GM12865 (cell line): Measurements from ENCODE around the gene VSIR.

ENCODE experiments used
- DNase-seq: peaks from one replicate; pipeline ENCODE4 v3.0.0; 2010; ENCODE audit warnings: low read depth
- H3K4me3 ChIP-seq: 2 replicates; pipeline ENCODE4 v1.5.1; 2011; ENCODE audit warnings: mild to moderate bottlenecking, low read depth, low read length, control low read depth
- CTCF ChIP-seq: IDR thresholded peaks from 2 replicates; pipeline ENCODE4 v1.5.1; 2011; ENCODE audit warnings: low read length, control low read depth, low read depth, inconsistent platforms; ENCODE audit not compliant: insufficient read depth; ENCODE audit errors: missing control alignments

Gene VSIR

DNA sequence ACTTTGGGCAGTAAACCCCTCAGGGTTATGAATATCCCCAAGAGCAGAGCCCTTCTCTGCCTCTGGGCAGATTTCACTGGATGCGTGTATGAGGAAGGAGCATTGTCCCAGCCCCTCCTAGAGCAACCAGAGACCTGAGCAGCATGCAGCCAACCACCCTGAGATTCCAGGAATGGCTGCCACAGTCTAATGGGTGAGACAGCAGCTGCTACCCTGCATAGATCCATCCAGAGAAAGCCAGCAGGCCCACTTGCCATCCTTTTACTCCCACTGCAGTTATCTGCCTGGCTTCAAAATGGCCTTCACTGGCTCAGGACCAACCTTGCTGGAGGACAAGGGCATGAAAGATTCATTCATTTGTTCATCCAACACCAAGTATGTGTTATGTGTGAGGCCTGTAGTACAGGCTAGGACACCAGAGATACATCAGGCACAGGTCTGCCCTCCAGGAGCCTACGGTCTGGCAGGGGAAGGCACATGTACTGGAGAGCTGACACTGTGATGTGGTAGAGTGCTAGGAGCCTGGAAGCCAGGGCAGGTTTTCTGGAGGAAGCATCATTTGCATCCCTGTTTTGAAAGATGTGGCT lies 27.6 kb downstream of the VSIR start:
- H3K4me3 ChIP-seq: no peak overlapping the region
- no peak for DNase-seq
- no peak for TF ChIP-seq CTCF

DNA sequence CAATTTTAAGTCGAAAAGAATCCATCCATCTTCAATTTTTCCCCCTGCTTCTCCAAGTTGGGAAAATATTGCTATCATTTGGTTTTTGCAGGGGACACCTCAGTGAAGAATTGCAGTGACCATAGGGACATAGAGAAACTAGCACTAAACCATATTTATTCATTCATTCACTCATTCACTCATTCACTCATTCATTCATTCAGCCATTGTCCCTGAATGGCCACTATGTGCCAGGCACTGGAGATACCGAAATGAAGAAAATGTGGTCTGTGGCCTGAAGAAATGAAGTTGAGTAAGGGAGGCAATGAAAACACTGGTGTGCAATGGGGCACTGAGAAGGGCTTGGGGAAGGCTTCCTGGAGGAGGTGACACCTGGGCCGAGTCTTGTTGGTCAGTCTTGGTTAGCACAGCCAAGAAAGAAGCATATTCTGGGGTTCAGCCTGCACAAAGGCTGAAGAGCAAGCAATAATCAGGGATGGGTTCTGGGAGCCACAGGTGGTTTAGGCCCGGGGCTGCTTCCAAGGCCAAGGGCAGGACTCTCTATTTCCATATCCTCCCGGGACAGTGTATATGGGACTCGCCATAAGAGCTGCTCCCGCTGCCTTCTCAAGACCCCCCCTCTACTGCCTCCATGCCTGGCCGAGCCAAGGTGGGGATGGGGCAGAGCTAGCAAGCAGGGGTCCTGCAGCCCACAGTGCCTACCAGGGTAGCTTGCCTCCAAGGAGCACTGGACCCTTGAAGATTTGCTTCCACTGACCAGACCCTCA lies 28.2 kb downstream of the VSIR start:
- TF ChIP-seq CTCF: no peak
- no peak for DNase-seq
- no peak overlapping the region for H3K4me3 ChIP-seq

GRCh38 chr10:71743866-71744265 lies 29.5 kb downstream of the VSIR start:
- DNase-seq: no peak
- no peak overlapping the region for H3K4me3 ChIP-seq
- no peak for TF ChIP-seq CTCF

DNA sequence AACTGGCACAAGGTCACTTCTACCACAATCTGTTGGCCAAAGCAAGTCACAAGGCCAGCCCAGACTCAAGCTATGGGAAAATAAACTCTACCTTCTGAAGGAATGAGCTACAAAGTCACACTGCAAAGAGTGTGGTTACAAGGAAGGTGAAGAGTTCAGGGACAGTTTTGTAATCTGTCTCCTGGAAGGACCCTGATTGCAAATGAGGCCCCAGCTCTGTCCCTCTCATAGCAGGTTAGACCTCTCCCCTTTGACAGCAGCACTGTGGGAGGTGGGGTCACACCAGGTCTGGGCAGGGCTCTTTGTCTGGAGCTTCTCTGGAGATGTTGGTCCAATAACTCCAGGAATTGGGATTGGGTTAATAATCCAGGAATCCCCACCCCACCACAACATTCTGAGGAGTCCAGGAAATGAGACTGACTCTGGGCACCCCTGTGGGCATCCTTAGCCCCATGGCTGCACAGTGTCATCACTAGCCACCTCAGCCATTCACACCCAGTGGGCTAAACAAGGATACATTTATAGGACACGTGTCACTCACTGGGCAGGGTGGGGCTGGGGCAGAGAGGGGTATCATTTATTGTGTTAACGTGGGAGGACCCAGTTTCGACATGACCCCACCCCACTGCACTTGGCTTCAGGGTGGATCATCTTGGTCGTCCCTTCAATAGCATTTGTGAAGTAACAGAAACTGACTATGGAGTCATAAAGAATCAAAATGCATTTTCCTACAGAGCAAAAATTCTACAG lies 30.1 kb downstream of the VSIR start:
- no peak overlapping the region for H3K4me3 ChIP-seq
- no peak for DNase-seq
- no peak for TF ChIP-seq CTCF

DNA sequence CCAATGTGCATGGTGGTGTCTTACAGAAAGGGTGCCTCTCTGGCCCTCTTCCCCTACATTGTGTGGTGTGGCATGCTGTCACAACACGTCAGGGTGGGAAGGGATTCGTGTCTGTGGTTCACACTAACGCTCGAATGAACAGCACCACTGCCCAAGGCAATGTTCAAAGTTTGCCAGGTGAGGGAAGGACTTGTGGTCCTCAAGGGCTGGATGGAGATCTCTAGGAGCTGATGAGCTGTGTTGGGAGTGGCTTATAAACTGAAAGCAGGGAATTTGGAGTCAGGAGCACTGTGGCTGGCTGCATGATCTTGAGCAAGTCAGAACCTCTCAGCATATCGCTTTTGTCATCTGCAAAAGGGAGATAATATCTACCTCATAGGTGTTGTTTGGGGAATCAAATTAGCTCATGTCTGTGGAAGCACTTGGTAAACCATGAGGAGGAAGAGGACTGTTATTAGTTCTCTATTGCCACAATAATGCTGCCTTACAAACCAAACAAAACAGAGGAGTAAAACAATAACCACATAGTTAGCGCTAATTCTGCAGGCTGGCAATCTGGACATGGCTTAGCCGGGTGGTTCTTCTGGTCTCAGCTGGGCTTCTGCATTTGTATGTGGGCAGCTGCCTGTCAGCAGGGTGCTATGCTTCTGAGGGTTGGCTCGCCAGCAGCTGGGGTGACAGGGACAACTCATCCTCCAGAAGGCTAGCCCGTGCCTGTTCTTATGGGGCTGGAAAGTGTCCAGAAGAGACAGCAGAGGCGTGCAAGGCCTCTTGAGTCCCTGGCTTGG lies 30.8 kb downstream of the VSIR start:
- no peak for DNase-seq
- H3K4me3 ChIP-seq: no peak overlapping the region
- TF ChIP-seq CTCF: no peak

DNA sequence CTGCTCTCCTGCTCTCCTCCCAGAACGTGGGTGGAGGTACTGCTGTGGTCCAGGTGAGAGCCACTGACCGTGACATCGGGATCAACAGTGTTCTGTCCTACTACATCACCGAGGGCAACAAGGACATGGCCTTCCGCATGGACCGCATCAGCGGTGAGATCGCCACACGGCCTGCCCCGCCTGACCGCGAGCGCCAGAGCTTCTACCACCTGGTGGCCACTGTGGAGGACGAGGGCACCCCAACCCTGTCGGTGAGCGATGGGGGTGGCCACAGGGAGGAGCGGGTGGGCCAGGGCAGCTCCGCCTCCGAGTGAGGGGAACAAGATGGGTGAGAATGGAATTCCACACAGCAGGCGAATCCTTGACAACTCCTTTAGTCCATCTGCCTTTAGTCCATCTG lies 31.6 kb downstream of the VSIR start:
- no peak for DNase-seq
- H3K4me3 ChIP-seq: no peak overlapping the region
- no peak for TF ChIP-seq CTCF
